Nephron progenitor cell (in vitro differentiated cells): Measurements from ENCODE around the gene FADS1.

Source experiments
- DNase-seq: peaks from one replicate; pipeline ENCODE4 v3.0.0; 2021
- H3K27ac Mint-ChIP-seq: 2 replicates; pipeline ENCODE4 v1.8.0; 2021; ENCODE audit warnings: mild to moderate bottlenecking, moderate library complexity, mixed read lengths
- H3K27me3 Mint-ChIP-seq: 2 replicates; pipeline ENCODE4 v1.8.0; 2021; ENCODE audit warnings: mild to moderate bottlenecking, low read depth, mixed read lengths; ENCODE audit not compliant: poor library complexity
- H3K36me3 Mint-ChIP-seq: 2 replicates; pipeline ENCODE4 v1.8.0; 2021; ENCODE audit warnings: low read depth, mixed read lengths
- H3K4me1 Mint-ChIP-seq: 2 replicates; pipeline ENCODE4 v1.8.0; 2021; ENCODE audit warnings: mixed read lengths
- H3K4me3 Mint-ChIP-seq: 2 replicates; pipeline ENCODE4 v1.8.0; 2021; ENCODE audit warnings: mild to moderate bottlenecking, moderate library complexity, mixed read lengths
- H3K9me3 Mint-ChIP-seq: 2 replicates; pipeline ENCODE4 v1.8.0; 2021; ENCODE audit warnings: mild to moderate bottlenecking, moderate library complexity, mixed read lengths
- CTCF ChIP-seq: fragments of 200-600 bp; sonication (generic); IDR thresholded peaks from 2 replicates; pipeline ENCODE4 v1.5.0; 2021; ENCODE audit warnings: antibody characterized with exemption

Gene FADS1

DNA sequence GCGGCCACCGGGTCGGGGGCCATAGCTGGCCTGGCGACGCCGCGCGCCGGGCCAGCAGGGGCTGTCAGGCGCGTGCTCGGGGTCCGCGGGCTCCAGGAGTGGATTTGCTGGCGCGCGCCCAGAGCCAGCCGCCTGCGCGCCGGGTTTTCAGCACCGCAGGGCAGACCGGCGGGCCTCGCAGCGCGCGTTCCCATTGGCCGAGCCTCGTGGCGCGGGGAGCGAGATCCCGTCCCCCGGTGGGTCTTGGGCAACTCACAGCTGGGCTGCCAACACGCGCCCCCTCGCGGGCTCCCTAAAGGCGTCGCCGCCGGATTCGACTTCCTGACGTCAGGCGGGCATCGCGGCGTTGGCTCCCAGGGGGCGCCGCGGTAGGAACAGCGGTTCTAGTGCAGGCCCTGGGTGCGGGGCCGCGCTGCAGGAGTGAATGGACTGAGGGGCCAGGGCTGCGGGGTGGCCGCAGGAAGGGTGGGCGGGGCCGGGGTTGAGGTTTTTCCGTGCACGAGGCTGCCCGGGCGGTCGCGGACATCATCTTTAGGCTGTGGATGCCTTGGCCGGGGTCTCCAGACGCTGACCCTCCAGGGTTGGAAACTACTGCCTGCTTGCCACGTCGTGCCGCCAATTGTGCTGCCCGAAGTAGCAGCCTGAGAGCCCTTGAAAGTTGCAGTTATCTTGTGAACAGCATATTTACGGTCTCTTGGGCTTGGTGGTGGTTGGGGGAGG, at the start of gene FADS1:
Gene FADS1 (minus strand): TSS at position 268 of the 720 bp plus-strand sequence. CDS start 74 bp downstream, at position 194.
- peak; percentile 39 for TF ChIP-seq CTCF
- peaks cover 39% of the 10 kb centered on the region for H3K4me1 Mint-ChIP-seq
- H3K27ac Mint-ChIP-seq = peak within 1 kb of the TSS; percentile 99
- peak within 1 kb of the TSS; percentile 93 for H3K4me3 Mint-ChIP-seq
- peaks cover 4% of the 10 kb centered on the region for H3K9me3 Mint-ChIP-seq
- H3K27me3 Mint-ChIP-seq = no peaks in the 10 kb centered on the region
- DNase-seq = peak; percentile 96
- H3K36me3 Mint-ChIP-seq = peaks cover 36% of the 10 kb centered on the region

- peaks cover 6% of the 10 kb centered on the region for H3K27me3 Mint-ChIP-seq
- no peak for TF ChIP-seq CTCF
- peak overlapping the region; percentile 39 for H3K27ac Mint-ChIP-seq
- no peak overlapping the region for H3K4me3 Mint-ChIP-seq
- H3K4me1 Mint-ChIP-seq = peaks cover 26% of the 10 kb centered on the region
- peaks cover 26% of the 10 kb centered on the region for H3K36me3 Mint-ChIP-seq
- DNase-seq = no peak
- no peaks in the 10 kb centered on the region for H3K9me3 Mint-ChIP-seq
Observed at GRCh38 chr11:61866231-61866957, 49.6 kb upstream of the FADS1 start.

- peaks cover 39% of the 10 kb centered on the region for H3K36me3 Mint-ChIP-seq
- peak overlapping the region; percentile 61 for H3K27ac Mint-ChIP-seq
- H3K27me3 Mint-ChIP-seq = no peaks in the 10 kb centered on the region
- peaks cover 13% of the 10 kb centered on the region for H3K4me1 Mint-ChIP-seq
- no peak for DNase-seq
- no peak overlapping the region for H3K4me3 Mint-ChIP-seq
- H3K9me3 Mint-ChIP-seq = no peaks in the 10 kb centered on the region
- no peak for TF ChIP-seq CTCF
Observed at GRCh38 chr11:61864814-61865775, 48.3 kb upstream of the FADS1 start.

DNA sequence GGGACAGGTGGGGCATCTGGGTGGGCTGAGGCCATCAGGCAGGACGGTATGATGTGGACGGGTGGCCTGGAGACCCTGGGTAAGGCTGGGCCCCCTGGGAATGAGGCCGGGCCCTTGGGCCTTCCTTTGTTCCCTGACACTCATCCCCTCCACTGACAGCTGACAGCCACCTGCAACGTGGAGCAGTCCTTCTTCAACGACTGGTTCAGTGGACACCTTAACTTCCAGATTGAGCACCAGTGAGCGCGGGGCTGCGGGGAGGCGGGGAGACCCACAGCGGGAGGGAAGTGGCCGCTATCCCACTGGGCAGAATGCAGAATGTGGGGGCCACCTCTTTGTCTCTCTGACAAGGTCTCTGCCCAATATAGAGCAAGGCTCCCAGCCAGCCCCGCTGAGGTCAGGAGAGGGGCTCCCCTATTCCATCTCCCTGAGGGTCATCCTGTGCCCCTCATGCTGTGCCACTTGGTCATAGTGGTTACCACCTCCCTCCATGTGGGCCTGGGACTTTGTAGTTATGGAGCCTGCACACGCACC, 46.8 kb upstream of the FADS1 start:
- H3K4me1 Mint-ChIP-seq = peaks cover 4% of the 10 kb centered on the region
- no peak for DNase-seq
- no peaks in the 10 kb centered on the region for H3K27me3 Mint-ChIP-seq
- H3K27ac Mint-ChIP-seq = no peak overlapping the region
- no peaks in the 10 kb centered on the region for H3K9me3 Mint-ChIP-seq
- no peak for TF ChIP-seq CTCF
- peaks cover 54% of the 10 kb centered on the region for H3K36me3 Mint-ChIP-seq
- H3K4me3 Mint-ChIP-seq = no peak overlapping the region

DNA sequence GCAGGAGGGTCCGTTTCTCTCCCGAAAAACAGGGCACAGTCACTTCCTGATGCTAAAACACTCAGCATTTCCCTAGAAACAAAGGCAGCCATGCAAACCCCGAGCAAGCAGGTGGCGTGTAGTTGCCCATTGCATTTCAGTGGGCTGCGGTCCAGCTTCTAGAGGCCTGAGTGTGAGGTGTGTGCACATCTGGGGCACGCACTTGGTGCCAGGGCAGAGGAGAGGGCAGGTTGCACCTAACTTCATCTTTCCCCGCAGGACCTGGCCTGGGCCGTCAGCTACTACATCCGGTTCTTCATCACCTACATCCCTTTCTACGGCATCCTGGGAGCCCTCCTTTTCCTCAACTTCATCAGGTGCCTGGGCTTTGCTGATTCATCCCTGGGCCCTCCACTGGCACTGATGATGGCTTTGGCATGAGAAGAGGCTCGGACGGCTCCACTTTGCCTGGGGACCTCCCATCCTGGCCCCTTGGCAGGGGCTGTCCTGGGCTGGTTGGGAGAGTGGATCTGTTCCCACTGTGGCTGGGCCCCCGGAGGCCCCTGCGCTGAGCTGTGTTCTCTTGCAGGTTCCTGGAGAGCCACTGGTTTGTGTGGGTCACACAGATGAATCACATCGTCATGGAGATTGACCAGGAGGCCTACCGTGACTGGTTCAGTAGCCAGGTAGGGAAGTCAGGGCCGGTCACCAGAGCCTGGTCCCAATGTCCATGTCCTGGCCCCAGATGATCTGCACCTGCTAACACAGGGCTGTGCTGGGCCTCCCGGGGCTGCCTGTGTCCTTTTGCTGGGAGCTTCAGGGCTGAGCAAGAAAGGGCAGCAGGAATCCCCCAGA, 46.1 kb upstream of the FADS1 start:
- Mint-ChIP-seq H3K4me3 (no peak overlapping the region), H3K27me3 (no peaks in the 10 kb centered on the region), H3K36me3 (peaks cover 54% of the 10 kb centered on the region), H3K27ac (no peak overlapping the region), H3K4me1 (peaks cover 4% of the 10 kb centered on the region), H3K9me3 (no peaks in the 10 kb centered on the region)
- no peak for DNase-seq
- no peak for TF ChIP-seq CTCF
